Measurements from ENCODE around the gene TXNDC5.

DNA sequence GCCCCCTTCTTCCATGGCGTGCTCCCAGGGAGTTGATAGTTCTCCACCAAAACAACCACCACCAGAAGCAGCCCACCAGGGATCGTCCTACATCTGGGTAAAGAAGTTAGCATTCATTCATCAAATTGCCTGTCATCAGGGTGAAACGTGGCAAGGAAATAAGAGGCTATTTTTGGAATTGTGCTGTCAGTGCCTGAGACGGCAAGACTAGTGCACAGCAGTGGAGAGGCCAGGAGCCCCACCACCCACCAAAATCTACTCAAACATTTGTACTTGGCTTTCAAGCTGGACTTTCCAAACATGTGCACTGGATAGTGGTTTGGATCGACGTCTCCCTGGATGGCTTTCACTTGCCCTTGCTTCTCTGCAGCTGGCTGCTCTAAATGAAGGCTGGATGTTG is 44.8 kb downstream of the TXNDC5 start:
- TF ChIP-seq ZNF790 (CRISPR knock-in tag; IDR thresholded peaks at IDR 0.05; ENCODE audit: borderline replicate concordance) (no peak), ZNF337 (CRISPR knock-in tag; IDR thresholded peaks at IDR 0.05; ENCODE audit: borderline replicate concordance, low read depth) (no peak), KDM1A (CRISPR knock-in tag; IDR thresholded peaks at IDR 0.05) (no peak), RAD21 (CRISPR knock-in tag; IDR thresholded peaks at IDR 0.05) (no peak), BCL6 (CRISPR knock-in tag; IDR thresholded peaks at IDR 0.05) (no peak), ZBTB3 (CRISPR knock-in tag; IDR thresholded peaks at IDR 0.05; ENCODE audit: borderline replicate concordance, low read depth) (no peak), NR3C1 (CRISPR knock-in tag; IDR thresholded peaks at IDR 0.05) (no peak), FOXM1 (CRISPR knock-in tag; IDR thresholded peaks at IDR 0.05) (no peak), FOSL2 (CRISPR knock-in tag; IDR thresholded peaks at IDR 0.05) (no peak)

All from HepG2 (cell line).